Measurements from ENCODE around the gene EIF2B4.
A peak's percentile ranks its signal among the peaks of the same experiment; 100 is the strongest.
"Not testable (repeated sequence)": the region's sequence is repeated elsewhere in the genome, so short reads cannot be mapped to it uniquely, and the experiment has no call there.

Gene EIF2B4

DNA sequence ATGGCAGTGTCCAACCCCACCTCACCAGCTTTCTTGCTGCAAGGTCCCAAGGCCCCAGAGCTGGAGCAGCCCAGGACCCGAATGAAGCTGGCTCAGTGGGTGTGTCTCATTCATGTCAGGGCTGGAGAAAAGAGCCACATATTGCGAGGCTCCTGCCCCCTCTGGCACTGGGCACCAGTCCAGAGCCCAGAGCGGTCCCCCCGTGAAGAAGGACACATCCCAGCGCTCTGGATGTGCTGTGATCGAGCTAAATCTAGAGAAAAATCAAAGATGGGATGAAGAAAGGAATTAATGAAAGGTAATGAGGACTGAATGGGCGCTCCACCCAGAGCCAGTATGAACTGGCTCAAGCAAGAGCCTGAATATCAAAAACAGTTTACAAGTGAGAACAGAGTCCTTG, 34.0 kb downstream of the EIF2B4 start:
- no peak for DNase-seq (ENCODE audit: low read depth in 2 of 2)

GRCh38 chr2:27335311-27335710, 34.8 kb downstream of the EIF2B4 start:
- DNase-seq (ENCODE audit: low read depth in 2 of 2) = no peak

- no peak for DNase-seq (ENCODE audit: low read depth in 2 of 2)
Observed at GRCh38 chr2:27324720-27325119, 45.4 kb downstream of the EIF2B4 start.

DNA sequence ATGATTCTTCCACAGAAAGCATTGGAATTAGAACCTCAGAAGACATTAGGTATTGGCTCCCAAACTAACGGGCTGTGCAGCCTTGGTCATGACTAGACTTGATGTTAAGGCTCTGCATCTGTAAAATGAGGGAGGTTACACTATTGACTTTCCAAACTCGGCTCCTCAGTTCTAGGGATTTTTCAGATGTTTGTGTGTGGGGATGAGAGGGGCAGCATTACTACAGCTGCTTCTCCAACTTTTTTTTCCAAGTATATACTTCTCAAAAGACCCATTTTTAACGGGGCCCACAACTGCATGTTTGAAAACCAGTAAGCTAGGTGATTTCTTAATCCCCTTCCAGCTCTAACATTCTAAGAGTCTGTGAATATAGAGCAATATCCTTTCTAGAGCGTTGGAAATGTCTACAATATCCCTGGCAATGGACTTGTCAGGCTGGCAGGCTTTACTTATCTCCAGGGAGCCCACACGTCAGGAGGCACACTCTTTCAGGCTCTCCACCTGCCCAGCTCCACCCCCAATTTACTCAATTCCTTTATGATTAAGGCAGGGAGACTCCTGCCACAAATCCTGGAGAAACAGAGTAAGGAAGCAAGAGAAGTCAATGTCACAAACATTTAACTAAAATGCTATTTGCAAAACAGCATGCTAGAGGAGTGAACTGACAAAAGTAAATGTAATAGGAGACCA, 46.4 kb downstream of the EIF2B4 start:
- DNase-seq (ENCODE audit: low read depth in 2 of 2) = no peak

DNA sequence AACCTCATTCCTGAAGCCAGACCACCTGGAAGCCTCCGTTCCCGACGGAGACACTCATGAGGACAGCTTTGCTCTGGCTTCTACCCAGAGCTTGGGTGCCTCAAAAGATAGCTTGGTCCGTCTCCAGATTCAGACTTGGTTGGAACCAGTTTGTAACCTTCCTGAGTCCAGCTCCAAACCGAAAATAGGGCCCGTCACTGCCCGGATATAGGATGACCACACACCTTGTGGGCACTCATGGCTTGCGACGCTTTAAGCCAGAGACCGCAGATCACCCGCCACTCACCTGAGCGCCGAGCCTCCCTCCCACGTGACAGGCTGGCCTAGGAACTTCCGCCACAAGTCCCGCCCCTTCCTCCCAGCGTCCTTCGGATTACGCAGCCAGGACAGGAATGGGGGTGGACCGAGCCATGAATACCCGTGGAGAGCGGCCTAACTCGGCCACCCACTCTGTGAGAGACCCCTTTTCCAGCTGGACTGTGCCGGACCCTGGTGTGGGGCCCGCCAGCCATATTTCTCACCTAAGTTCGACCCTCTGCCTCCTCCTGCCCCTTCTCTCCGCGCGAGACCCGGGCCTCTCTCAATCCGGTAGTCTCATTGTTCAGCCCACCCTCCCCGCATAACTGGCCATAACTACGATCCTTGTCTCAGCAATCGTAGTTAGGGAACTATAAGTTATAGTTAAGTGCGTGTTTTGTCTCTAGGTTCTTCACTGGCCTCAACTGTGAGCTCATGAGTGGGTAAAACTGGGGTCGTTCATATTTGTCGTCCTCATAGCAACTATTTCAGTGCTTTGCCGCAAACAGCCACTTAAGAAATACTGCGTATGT, 47.2 kb downstream of the EIF2B4 start, which contains the start of gene MPV17:
Gene MPV17 (minus strand): TSS at position 332 of the 830 bp plus-strand sequence. CDS start 580 bp downstream, outside the sequence.
- peak; percentile 67 to 77 for DNase-seq (ENCODE audit: low read depth in 2 of 2)

GRCh38 chr2:27322301-27322765, 47.8 kb downstream of the EIF2B4 start:
- no peak for DNase-seq (ENCODE audit: low read depth in 2 of 2)

DNA sequence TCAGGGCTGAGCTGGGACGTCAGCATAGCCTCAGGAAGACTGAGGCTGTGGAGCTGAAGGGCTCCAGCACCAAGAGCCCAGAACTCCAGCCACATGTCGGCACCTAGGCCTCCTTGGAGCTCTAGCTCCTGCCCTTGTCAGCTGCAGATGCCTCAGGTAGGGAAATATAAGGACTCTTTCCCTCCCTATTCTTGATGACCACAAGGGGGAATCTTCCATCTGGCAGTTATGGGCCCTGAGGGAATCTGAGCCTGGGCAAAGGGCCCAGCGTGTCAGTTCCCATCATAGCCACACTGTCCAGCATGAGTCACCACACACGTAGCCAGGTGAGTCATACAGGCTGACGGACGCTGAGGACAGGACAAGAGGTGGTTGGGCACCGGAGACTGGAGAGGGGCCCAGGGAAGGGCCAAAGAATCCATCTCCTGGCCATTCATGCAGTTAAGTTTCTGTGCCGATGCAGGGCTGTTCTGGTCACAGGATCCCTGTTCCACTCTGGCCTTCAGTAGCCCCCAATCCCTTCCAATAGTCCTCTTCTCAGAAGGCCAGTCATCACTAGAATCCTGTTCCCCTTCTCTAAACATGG, 49.1 kb downstream of the EIF2B4 start:
- no peak for DNase-seq (ENCODE audit: low read depth in 2 of 2)

- not testable (repeated sequence) for DNase-seq (ENCODE audit: low read depth in 2 of 2)
Observed at GRCh38 chr2:27319839-27320238, 50.3 kb downstream of the EIF2B4 start.

GRCh38 chr2:27316655-27317412, 53.3 kb downstream of the EIF2B4 start:
- DNase-seq (ENCODE audit: low read depth in 2 of 2) = no peak

- no peak for DNase-seq (ENCODE audit: low read depth in 2 of 2)
Observed at GRCh38 chr2:27315122-27315521, 55.0 kb downstream of the EIF2B4 start.

GRCh38 chr2:27314709-27315108, 55.4 kb downstream of the EIF2B4 start:
- DNase-seq (ENCODE audit: low read depth in 2 of 2) = no peak

Measured in stimulated activated CD8-positive, alpha-beta memory T cell treated with anti-CD3 and anti-CD28 coated beads, Interleukin-7, amount 100 ng/mL, for 1 hour (primary cell).